ENCODE data around the gene ERBB2. TPM values are rescaled to one million over a fixed set of nuclear protein-coding genes. Genes with fewer than 3 reads are reported as not detected.

The ERBB2 gene
- total and polyA plus RNA-seq, 12 donors = 40.3 to 89.1 (median 66.1) TPM

DNA sequence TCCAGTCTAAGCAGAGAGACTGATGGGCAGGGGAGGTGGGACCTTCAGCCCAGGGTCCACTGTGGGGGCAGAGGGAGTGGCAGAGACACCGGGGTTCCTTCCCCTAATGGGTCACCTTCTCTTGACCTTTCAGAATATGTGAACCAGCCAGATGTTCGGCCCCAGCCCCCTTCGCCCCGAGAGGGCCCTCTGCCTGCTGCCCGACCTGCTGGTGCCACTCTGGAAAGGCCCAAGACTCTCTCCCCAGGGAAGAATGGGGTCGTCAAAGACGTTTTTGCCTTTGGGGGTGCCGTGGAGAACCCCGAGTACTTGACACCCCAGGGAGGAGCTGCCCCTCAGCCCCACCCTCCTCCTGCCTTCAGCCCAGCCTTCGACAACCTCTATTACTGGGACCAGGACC lies 27.7 kb downstream of the ERBB2 start:
- peak overlapping the region in 1 of 10 donors; percentile 8 for H3K27ac ChIP-seq
- peaks cover 4 to 16% (median 9%) of the 10 kb centered on the region in 9 donors for H3K4me1 ChIP-seq
- H3K27me3 ChIP-seq = no peaks in the 10 kb centered on the region
- no peaks in the 10 kb centered on the region for H3K9me3 ChIP-seq
- TF ChIP-seq, protein P1, sequence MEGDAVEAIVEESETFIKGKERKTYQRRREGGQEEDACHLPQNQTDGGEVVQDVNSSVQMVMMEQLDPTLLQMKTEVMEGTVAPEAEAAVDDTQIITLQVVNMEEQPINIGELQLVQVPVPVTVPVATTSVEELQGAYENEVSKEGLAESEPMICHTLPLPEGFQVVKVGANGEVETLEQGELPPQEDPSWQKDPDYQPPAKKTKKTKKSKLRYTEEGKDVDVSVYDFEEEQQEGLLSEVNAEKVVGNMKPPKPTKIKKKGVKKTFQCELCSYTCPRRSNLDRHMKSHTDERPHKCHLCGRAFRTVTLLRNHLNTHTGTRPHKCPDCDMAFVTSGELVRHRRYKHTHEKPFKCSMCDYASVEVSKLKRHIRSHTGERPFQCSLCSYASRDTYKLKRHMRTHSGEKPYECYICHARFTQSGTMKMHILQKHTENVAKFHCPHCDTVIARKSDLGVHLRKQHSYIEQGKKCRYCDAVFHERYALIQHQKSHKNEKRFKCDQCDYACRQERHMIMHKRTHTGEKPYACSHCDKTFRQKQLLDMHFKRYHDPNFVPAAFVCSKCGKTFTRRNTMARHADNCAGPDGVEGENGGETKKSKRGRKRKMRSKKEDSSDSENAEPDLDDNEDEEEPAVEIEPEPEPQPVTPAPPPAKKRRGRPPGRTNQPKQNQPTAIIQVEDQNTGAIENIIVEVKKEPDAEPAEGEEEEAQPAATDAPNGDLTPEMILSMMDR (IDR thresholded peaks at IDR 0.05) = no peak
- 71 to 74% methylated on average over 10 of the region's 10 CpGs for WGBS, 2 donors
- DNase-seq (no peak), ATAC-seq (no peak)
- intact Hi-C loops (cut with DNase I) = loop anchor here in 2 of 10 donors (1.0 to 5.0 kb wide), 2 partner anchors 24 to 35 kb away; no protein-coding TSS in a partner anchor
- no peak overlapping the region for H3K4me3 ChIP-seq
- H3K36me3 ChIP-seq = peaks cover 0 to 62% (median 20%) of the 10 kb centered on the region in 9 donors

DNA sequence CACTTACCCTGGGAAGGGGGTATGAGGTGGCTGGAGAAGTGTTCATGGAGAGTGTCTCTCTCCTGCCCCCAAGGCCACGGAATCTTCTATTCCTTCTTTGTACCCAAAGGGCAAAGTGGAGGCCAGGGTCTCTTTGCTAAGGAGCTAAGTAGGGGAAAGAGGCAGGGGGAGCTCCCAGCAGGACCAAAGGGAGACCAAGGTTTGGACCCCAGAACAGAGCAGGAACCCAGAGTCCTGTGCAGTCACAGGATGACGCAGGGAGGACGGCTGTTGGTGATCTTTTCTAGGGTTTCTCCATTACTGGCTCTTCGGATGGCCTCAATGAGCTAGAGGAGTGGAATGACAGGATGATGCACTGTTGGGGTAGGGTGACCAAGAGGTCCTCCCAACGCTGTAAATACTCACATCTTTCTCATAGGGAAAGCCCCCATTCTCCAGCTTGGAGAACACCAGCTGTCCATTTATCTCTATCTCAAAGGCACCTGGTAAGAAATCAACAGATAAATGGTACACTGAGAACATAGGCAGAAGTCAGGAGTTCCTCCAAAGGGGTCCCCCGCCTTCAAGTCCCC lies 29.5 kb downstream of the ERBB2 start:
- H3K4me3 ChIP-seq = peak overlapping the region in 9 of 10 donors; percentile 69 to 93 (median 83)
- ATAC-seq = no peak
- H3K9me3 ChIP-seq = no peaks in the 10 kb centered on the region
- peak overlapping the region in 9 of 10 donors; percentile 85 to 99 (median 93) for H3K27ac ChIP-seq
- peaks cover 4 to 16% (median 9%) of the 10 kb centered on the region in 9 donors for H3K4me1 ChIP-seq
- H3K36me3 ChIP-seq = peaks cover 0 to 50% (median 11%) of the 10 kb centered on the region in 9 donors
- TF ChIP-seq, protein P1 (IDR thresholded peaks at IDR 0.05) = no peak
- 65 to 76% methylated on average over 6 of the region's 6 CpGs for WGBS, 2 donors
- no peaks in the 10 kb centered on the region for H3K27me3 ChIP-seq
- no peak for DNase-seq
- intact Hi-C loops (cut with DNase I) = loop anchor here in 1 of 10 donors (5.0 kb wide), 1 partner anchor 37 kb away; no protein-coding TSS in a partner anchor

DNA sequence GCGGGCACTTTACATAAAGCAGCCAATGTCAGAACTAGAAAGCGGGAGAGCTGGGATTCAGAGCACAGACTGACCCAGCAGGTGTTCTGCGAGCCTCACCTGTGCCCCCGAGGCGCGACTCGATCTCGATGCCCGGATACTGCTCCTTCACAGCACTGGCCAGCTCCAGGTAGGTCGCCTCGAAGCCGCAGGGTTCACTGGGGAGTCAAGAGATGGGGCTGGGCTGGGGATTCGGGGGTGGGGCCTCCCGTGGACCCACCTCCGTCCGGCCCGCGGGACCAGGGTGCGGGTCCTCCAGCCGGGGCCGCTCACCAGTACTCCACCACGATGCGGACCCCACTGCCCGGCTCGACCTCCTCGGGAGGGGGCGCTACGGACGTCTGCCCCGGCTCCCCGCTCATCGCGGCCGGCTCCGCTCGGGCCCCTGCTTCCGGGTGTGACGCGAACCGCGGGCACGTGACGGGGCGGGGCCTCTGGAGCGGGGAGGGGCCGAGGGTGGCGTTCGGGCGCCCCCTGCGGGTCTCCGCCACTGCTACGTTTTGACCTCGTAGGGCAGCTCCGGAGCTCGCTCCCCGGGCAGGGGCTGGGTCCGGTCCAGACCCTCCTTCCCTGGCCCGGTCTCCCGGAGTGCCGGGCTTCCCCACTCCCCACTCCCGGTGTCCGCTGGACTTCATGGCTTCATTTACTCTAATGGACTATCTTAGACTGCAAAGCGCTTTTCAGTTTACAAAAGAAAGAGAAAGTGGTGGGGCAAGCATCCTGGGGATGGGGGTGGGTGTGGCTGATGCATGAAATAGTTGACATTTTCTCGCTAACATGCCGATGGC lies 30.4 kb downstream of the ERBB2 start, which contains the start of gene MIEN1:
Gene MIEN1, minus strand, starts transcription at position 438 of the 827 bp plus-strand sequence. Its CDS starts 37 bp downstream, at position 401.
- H3K9me3 ChIP-seq = no peaks in the 10 kb centered on the region
- H3K4me1 ChIP-seq = peaks cover 4 to 16% (median 9%) of the 10 kb centered on the region in 9 donors
- H3K4me3 ChIP-seq = peak within 1 kb of the TSS; percentile 69 to 93 (median 85)
- peaks cover 0 to under 1% (median 0%) of the 10 kb centered on the region in 7 donors for H3K27me3 ChIP-seq
- TF ChIP-seq, protein P1 (IDR thresholded peaks at IDR 0.05) = peak; percentile 87 to 98 (median 95)
- DNase-seq = peak; percentile 90 to 95
- WGBS, 2 donors = 1% methylated on average over 65 of the region's 65 CpGs
- intact Hi-C loops (cut with DNase I) = loop anchor here in 4 of 10 donors (1.0 to 5.0 kb wide), 3 partner anchors 24 to 58 kb away; partner anchors contain the start of gene PGAP3 (in 3 of the 4)
- peak; percentile 95 to 98 (median 98) for ATAC-seq
- H3K36me3 ChIP-seq = peaks cover 0 to 41% (median 8%) of the 10 kb centered on the region in 9 donors
- H3K27ac ChIP-seq = peak within 1 kb of the TSS; percentile 55 to 99 (median 92)

DNA sequence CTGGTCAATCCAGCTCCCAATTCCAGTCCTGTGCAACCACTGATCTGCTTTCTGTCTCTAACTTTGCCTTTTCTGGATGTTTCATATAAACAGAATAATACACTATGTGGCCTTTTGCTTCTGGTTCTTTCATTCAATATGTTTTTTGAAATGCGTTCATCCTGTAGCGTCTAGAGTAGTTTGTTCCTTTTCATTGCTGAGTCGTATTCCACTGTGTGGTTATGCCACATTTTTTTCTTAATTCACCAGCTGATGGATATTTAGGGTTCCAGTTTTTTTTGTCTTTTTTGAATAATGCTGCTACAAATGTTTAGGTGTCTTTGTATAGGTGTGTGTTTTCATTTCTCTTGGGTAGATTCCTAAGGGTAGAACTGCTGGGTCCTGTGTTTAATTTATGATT lies 32.7 kb downstream of the ERBB2 start:
- Histone ChIP-seq H3K27ac (no peak overlapping the region), H3K36me3 (peaks cover 0 to 18% (median 3%) of the 10 kb centered on the region in 9 donors), H3K4me3 (no peak overlapping the region), H3K27me3 (peaks cover 0 to 23% (median 9%) of the 10 kb centered on the region in 7 donors), H3K9me3 (no peaks in the 10 kb centered on the region), H3K4me1 (peaks cover 4 to 18% (median 9%) of the 10 kb centered on the region in 9 donors)
- WGBS, 2 donors = 96% methylated on average over 3 of the region's 3 CpGs
- ATAC-seq (no peak), DNase-seq (no peak)
- TF ChIP-seq, protein P1 (IDR thresholded peaks at IDR 0.05) = no peak
- intact Hi-C loops (cut with DNase I) = loop anchor here in 4 of 10 donors (5.0 kb wide), 2 partner anchors 45 to 60 kb away; partner anchors contain the start of gene PGAP3 (in 3 of the 4)
